Mesodermal cell (in vitro differentiated cells): ENCODE data around the gene CLHC1.
A peak's percentile ranks its signal among the peaks of the same experiment; 100 is the strongest.

Experiments
- H3K27ac ChIP-seq: 2 replicates; pipeline ENCODE4 v1.7.0; 2013; ENCODE audit warnings: mild to moderate bottlenecking, low read depth, low read length, moderate library complexity; ENCODE audit not compliant: severe bottlenecking
- H3K36me3 ChIP-seq: 2 replicates; pipeline ENCODE4 v1.7.1; 2013; ENCODE audit warnings: mild to moderate bottlenecking, low read length, moderate library complexity; ENCODE audit not compliant: control insufficient read depth, insufficient read depth
- H3K4me1 ChIP-seq: one replicate; pipeline ENCODE4 v1.7.1; 2013; ENCODE audit warnings: mild to moderate bottlenecking, low read length; ENCODE audit not compliant: insufficient read depth, control insufficient read depth, poor library complexity, severe bottlenecking
- H3K4me3 ChIP-seq: 2 replicates; pipeline ENCODE4 v1.7.0; 2013; ENCODE audit warnings: low read length, control low read depth, mild to moderate bottlenecking; ENCODE audit not compliant: insufficient read depth, poor library complexity, severe bottlenecking; ENCODE audit errors: extremely low read depth
- H3K9me3 ChIP-seq: 2 replicates; pipeline ENCODE4 v1.7.1; 2013; ENCODE audit warnings: mild to moderate bottlenecking, low read length, moderate library complexity; ENCODE audit not compliant: control insufficient read depth
- WGBS, 2 experiments: methylation state at CpG; one replicate each; pipeline ENCODE4 v1.1.5; 2013; ENCODE audit warnings: missing lambda C conversion rate in 2 of 2; ENCODE audit not compliant: insufficient coverage in 2 of 2; 5-methylcytosine and 5-hydroxymethylcytosine counted together

The CLHC1 gene

GRCh38 chr2:55140316-55141219 is 91.5 kb downstream of the CLHC1 start:
- Histone ChIP-seq H3K4me3 (no peak overlapping the region), H3K27ac (no peak overlapping the region)
- 92 to 96% methylated on average over 7 of the region's 8 CpGs for WGBS, 2 experiments

DNA sequence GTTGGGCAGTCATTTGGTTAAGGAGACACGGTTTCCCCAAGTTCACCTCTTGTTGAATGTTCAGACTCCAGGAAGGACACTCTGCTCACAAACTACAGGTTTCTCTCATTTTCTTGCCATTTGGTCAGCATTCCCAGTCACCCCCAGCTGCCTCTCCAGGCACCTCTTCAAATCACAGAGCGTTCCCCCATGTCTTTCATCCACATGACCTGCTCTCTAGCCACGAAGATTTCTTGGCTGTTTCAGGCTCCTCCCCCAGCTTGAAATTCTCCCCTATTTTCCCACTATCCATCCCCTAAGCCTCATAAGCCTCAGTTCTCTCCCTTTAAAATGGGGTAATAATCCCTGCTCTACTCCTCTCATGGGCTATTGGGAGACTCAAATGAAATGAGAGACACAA is 92.8 kb downstream of the CLHC1 start:
- Histone ChIP-seq H3K4me3 (no peak overlapping the region), H3K36me3 (no peaks in the 10 kb centered on the region), H3K4me1 (peaks cover 20% of the 10 kb centered on the region), H3K9me3 (no peaks in the 10 kb centered on the region), H3K27ac (no peak overlapping the region)
- WGBS, 2 experiments: 81 to 87% methylated on average over 3 of the region's 3 CpGs

More at GRCh38 chr2:55140316-55141219, 91.5 kb downstream of the CLHC1 start:
- peaks cover 16% of the 10 kb centered on the region for H3K4me1 ChIP-seq
- H3K9me3 ChIP-seq: no peaks in the 10 kb centered on the region
- no peaks in the 10 kb centered on the region for H3K36me3 ChIP-seq

GRCh38 chr2:55138882-55139229 is 93.2 kb downstream of the CLHC1 start:
- Histone ChIP-seq H3K27ac (no peak overlapping the region), H3K4me1 (peaks cover 25% of the 10 kb centered on the region), H3K4me3 (no peak overlapping the region), H3K36me3 (no peaks in the 10 kb centered on the region), H3K9me3 (no peaks in the 10 kb centered on the region)
- 83 to 96% methylated on average over 5 of the region's 5 CpGs for WGBS, 2 experiments

GRCh38 chr2:55138014-55138881 is 93.8 kb downstream of the CLHC1 start:
- H3K27ac ChIP-seq: peak overlapping the region; percentile 31
- H3K4me3 ChIP-seq: no peak overlapping the region
- H3K9me3 ChIP-seq: no peaks in the 10 kb centered on the region
- H3K4me1 ChIP-seq: peaks cover 28% of the 10 kb centered on the region
- WGBS, 2 experiments: 73 to 83% methylated on average over 2 to 3 of the region's 12 CpGs
- no peaks in the 10 kb centered on the region for H3K36me3 ChIP-seq

DNA sequence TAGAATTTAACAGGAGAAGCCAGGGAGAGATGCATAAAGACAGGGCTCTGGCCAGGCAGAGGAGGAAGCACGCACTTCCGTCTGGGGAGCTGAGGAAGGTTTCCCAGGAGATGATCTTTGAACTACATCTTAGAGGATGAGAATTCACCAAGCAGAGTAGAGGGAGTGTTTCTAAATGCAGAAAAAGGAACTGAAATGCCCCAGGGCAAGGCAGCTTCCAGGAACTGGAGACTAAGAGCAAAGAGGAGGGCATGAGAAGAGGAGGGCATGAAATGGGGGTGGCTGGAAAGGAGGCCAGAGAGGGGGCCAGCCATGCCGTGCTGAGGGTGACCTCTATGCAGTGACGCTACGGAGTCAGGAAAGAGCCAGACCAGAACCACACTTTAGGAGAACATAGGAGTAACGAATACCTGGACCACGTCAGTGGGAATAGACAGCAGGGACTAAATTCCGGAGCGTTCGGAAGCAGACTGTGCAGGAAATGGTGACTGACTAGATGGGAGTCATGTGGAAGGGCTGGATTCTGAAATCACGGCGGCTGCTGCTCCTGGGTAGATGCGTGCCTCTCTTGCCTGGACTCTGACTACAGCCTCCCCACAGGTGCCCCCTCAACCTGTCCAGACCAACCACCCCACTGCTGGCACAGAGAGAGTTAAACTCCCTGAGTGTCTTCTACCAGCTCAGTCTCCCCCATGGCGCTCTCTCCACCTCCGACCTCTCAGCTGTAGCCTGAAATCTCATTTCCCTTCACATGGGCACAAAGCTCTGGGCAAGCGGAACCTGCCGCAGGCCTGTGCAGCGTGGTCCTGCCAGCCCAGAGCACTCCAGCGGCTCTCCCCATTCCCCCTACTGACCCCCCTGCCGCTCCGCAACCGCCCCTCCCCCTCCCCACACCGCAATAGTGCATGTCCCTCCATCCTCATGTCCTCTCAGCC is 94.8 kb downstream of the CLHC1 start:
- 74 to 84% methylated on average over 17 of the region's 23 CpGs for WGBS, 2 experiments
- Histone ChIP-seq H3K27ac (no peak overlapping the region), H3K4me1 (peaks cover 28% of the 10 kb centered on the region), H3K36me3 (no peaks in the 10 kb centered on the region), H3K9me3 (no peaks in the 10 kb centered on the region), H3K4me3 (no peak overlapping the region)

DNA sequence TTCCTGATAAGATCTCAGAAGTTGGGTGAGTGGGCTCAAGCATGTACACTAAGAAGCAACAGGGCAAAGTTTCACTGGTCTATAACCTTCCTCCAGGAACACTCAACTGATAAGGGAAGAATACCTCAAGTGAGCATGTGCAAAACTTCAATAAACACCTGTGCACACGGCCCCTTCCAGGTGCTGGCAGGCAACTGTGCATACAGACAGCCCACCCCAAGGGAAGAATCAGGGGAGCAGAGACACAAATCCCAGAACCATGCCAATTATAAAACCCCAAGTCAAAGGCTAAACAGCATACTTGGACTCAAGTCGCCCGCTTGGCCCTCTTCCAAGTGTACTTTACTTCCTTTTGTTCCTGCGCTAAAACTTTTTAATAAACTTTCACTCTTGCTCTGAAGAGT is 96.0 kb downstream of the CLHC1 start:
- no peak overlapping the region for H3K27ac ChIP-seq
- H3K4me1 ChIP-seq: peaks cover 28% of the 10 kb centered on the region
- H3K4me3 ChIP-seq: no peak overlapping the region
- H3K9me3 ChIP-seq: no peaks in the 10 kb centered on the region
- no peaks in the 10 kb centered on the region for H3K36me3 ChIP-seq
- WGBS, 2 experiments: 92 to 100% methylated on average over 3 to 4 of the region's 4 CpGs

DNA sequence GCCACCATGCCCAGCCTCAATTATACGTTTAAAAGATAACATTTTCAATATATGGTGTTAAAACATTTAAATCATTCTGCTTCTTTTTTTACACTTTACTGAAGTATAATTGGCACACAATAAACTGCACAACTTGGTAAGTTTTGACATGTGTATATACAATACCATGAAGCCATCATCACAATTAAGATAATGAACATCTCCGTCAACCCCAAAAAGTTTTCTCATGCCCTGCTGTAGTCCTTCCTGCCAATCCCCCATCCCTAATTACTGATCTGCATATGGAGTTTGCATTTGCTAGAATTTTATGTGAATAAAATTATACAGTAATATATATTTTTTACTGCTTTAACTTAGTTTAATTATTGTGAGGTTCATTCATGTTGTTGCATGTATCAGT is 96.6 kb downstream of the CLHC1 start:
- Histone ChIP-seq H3K4me3 (no peak overlapping the region), H3K4me1 (peaks cover 28% of the 10 kb centered on the region), H3K27ac (no peak overlapping the region), H3K36me3 (no peaks in the 10 kb centered on the region), H3K9me3 (no peaks in the 10 kb centered on the region)
- no CpG with 5 or more reads among the region's 2 CpGs for WGBS, 2 experiments

- H3K27ac ChIP-seq: peak overlapping the region; percentile 16
- H3K4me3 ChIP-seq: no peak overlapping the region
- WGBS, 2 experiments: 100% methylated on average over 1 of the region's 1 CpG; no CpG with 5 or more reads in 1 of the 2 experiments
- no peaks in the 10 kb centered on the region for H3K9me3 ChIP-seq
- H3K36me3 ChIP-seq: no peaks in the 10 kb centered on the region
- peaks cover 29% of the 10 kb centered on the region for H3K4me1 ChIP-seq
These were observed 97.8 kb downstream of the CLHC1 start for GRCh38 chr2:55134316-55134706.

DNA sequence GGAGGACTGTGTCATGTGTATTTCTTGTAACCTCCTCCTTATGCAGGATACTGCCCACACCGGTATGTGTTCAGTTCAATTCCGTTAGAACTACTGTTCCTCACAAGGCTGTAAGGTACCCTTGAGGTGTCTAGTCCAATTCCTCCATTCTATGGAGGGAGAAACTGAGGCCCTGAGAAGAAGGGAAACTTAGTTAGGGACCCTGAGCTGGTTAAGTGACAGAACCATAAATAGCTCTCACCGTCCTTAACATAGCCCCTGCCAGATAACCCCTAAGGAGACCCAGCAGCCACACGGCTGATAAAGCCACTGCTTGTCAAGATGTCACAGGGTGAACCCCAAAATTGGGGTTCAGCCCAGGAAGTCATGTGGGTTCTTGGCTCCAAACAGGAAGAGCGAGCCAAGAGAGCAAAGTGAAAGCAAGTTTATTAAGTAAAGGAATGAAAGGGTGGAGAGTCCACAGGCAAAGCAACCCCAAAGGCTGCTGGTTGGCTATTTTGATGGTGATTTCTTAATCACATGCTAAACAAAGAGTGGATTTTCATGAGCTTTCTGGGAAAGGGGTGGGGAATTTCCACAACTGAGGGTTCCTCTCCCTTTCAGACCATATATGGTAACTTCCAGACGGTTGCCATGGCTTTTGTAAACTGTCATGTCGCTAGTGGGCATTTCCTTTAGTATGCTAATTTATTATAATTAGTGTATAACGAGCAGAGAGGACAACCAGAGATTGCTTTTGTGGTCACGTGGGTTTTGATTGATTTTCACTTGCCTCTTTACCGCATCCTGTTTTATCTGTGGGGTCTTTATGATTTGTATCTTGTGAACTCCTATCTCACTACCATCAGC is 98.4 kb downstream of the CLHC1 start:
- Histone ChIP-seq H3K9me3 (no peaks in the 10 kb centered on the region), H3K36me3 (no peaks in the 10 kb centered on the region), H3K27ac (peak overlapping the region; percentile 20), H3K4me3 (no peak overlapping the region), H3K4me1 (peaks cover 31% of the 10 kb centered on the region)
- 58 to 79% methylated on average over 3 to 5 of the region's 10 CpGs for WGBS, 2 experiments
